Dendritic cell treated with granulocyte-macrophage colony-stimulating factor and Interleukin-4, amounts not matched to agents 40 ng/mL and 50 ng/mL, for 4 days (primary cell): Measurements from ENCODE around the gene ANKFY1.
"Not testable (repeated sequence)": the region's sequence is repeated elsewhere in the genome, so short reads cannot be mapped to it uniquely, and the experiment has no call there.

Experiments
- H3K27ac Mint-ChIP-seq: one replicate; pipeline ENCODE4 v1.8.0; 2022; ENCODE audit warnings: mild to moderate bottlenecking, mixed read lengths
- H3K27me3 Mint-ChIP-seq: one replicate; pipeline ENCODE4 v1.8.0; 2022; ENCODE audit warnings: mild to moderate bottlenecking, mixed read lengths
- H3K36me3 Mint-ChIP-seq: one replicate; pipeline ENCODE4 v1.8.0; 2022; ENCODE audit warnings: low read depth, mixed read lengths
- H3K4me1 Mint-ChIP-seq: one replicate; pipeline ENCODE4 v1.8.0; 2022; ENCODE audit warnings: low read depth, mixed read lengths
- H3K4me3 Mint-ChIP-seq: one replicate; pipeline ENCODE4 v1.8.0; 2022; ENCODE audit warnings: mild to moderate bottlenecking, moderate library complexity, mixed read lengths
- H3K9me3 Mint-ChIP-seq: one replicate; pipeline ENCODE4 v1.8.0; 2022; ENCODE audit warnings: mixed read lengths
- intact Hi-C: fragments of 100-400 bp; cut with micrococcal nuclease; formaldehyde crosslinking; loops from one replicate; pipeline ENCODE4 v1.15.0; 2022

Gene ANKFY1

GRCh38 chr17:4276514-4276913 lies 12.7 kb upstream of the ANKFY1 start:
- no peak overlapping the region for H3K27ac Mint-ChIP-seq
- H3K27me3 Mint-ChIP-seq, result no peaks in the 10 kb centered on the region
- no peaks in the 10 kb centered on the region for H3K9me3 Mint-ChIP-seq
- H3K4me1 Mint-ChIP-seq, result peaks cover 8% of the 10 kb centered on the region
- peaks cover 88% of the 10 kb centered on the region for H3K36me3 Mint-ChIP-seq
- intact Hi-C loops, result no loop called here
- no peak overlapping the region for H3K4me3 Mint-ChIP-seq

- no peaks in the 10 kb centered on the region for H3K27me3 Mint-ChIP-seq
- H3K9me3 Mint-ChIP-seq, result no peaks in the 10 kb centered on the region
- no peak overlapping the region for H3K4me3 Mint-ChIP-seq
- H3K4me1 Mint-ChIP-seq, result peaks cover 8% of the 10 kb centered on the region
- no peak overlapping the region for H3K27ac Mint-ChIP-seq
- intact Hi-C loops, result no loop called here
- H3K36me3 Mint-ChIP-seq, result peaks cover 82% of the 10 kb centered on the region
These were observed 9.2 kb upstream of the ANKFY1 start for GRCh38 chr17:4272972-4273368.

GRCh38 chr17:4272213-4272971 lies 8.6 kb upstream of the ANKFY1 start:
- Mint-ChIP-seq H3K27ac (no peak overlapping the region), H3K27me3 (no peaks in the 10 kb centered on the region), H3K4me1 (peaks cover 8% of the 10 kb centered on the region), H3K9me3 (no peaks in the 10 kb centered on the region), H3K4me3 (no peak overlapping the region), H3K36me3 (peaks cover 82% of the 10 kb centered on the region)
- intact Hi-C loops, result no loop called here

GRCh38 chr17:4270736-4271135 lies 7.0 kb upstream of the ANKFY1 start:
- Mint-ChIP-seq H3K27me3 (no peaks in the 10 kb centered on the region), H3K36me3 (peaks cover 69% of the 10 kb centered on the region), H3K27ac (no peak overlapping the region), H3K9me3 (no peaks in the 10 kb centered on the region), H3K4me3 (no peak overlapping the region), H3K4me1 (no peaks in the 10 kb centered on the region)
- intact Hi-C loops, result no loop called here

DNA sequence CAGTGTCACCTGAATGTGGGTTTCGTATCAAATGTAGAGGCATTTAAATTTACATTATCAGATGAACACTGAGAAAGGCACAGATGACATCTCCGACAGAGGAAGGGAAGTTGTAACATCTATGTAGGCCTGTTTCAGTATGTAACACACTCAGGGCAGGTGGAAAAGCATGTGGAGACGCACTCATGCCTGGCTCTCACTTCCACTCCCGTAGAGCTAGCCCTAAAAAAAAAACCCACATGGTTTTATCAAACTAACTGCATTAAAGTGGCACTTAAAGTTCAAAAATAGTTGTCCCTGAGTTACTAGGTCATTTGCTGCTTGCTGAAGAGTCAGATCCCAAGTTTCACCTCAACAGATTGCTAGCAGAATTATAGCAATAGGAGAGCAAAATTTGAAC lies 6.1 kb upstream of the ANKFY1 start:
- no peaks in the 10 kb centered on the region for H3K9me3 Mint-ChIP-seq
- H3K27me3 Mint-ChIP-seq, result no peaks in the 10 kb centered on the region
- H3K36me3 Mint-ChIP-seq, result peaks cover 63% of the 10 kb centered on the region
- intact Hi-C loops, result no loop called here
- no peaks in the 10 kb centered on the region for H3K4me1 Mint-ChIP-seq
- no peak overlapping the region for H3K27ac Mint-ChIP-seq
- H3K4me3 Mint-ChIP-seq, result no peak overlapping the region

DNA sequence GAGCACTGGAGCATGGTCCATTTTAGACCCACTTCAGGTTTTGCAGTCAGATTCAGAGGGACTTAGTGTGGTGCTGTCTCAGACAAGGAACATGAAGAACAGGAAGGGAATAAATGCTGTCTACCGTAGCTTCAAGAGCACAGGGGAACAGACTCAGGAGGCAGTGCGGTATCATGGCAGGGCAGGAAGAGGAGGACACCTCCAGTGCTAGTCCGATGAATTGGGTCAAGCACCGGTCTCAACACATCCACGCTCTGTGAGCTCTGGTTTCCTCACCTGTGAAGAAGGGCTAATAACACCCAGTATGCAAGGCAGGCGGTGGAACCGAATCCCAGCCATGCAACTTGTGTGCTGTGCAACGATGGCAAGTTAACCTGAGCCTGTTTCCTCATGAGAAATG lies 3.6 kb upstream of the ANKFY1 start:
- no peaks in the 10 kb centered on the region for H3K9me3 Mint-ChIP-seq
- intact Hi-C loops, result no loop called here
- no peak overlapping the region for H3K27ac Mint-ChIP-seq
- H3K4me3 Mint-ChIP-seq, result no peak overlapping the region
- peaks cover 16% of the 10 kb centered on the region for H3K4me1 Mint-ChIP-seq
- H3K36me3 Mint-ChIP-seq, result peaks cover 51% of the 10 kb centered on the region
- no peaks in the 10 kb centered on the region for H3K27me3 Mint-ChIP-seq

DNA sequence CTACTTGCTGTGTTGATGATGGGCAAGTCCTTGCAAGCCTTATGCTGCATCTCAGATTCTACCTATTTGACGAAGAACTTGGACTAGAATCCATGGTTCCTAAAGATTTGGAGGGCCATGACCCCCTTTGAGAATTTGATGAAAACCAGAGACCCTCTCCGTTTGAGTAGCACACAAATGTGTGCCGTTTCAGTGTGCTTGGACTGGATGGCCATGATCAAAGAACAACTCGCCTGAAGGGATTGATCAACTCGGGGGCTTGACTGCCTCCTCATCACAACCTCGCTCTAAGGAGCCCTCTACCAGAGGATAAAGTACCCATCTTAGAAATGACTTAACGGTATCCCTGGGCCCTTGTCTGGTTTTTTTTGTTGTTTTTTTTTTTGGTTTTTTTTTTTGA lies 2.8 kb upstream of the ANKFY1 start:
- Mint-ChIP-seq H3K9me3 (no peaks in the 10 kb centered on the region), H3K4me3 (no peak overlapping the region), H3K27ac (no peak overlapping the region), H3K27me3 (no peaks in the 10 kb centered on the region), H3K36me3 (peaks cover 51% of the 10 kb centered on the region), H3K4me1 (peaks cover 24% of the 10 kb centered on the region)
- intact Hi-C loops, result no loop called here

DNA sequence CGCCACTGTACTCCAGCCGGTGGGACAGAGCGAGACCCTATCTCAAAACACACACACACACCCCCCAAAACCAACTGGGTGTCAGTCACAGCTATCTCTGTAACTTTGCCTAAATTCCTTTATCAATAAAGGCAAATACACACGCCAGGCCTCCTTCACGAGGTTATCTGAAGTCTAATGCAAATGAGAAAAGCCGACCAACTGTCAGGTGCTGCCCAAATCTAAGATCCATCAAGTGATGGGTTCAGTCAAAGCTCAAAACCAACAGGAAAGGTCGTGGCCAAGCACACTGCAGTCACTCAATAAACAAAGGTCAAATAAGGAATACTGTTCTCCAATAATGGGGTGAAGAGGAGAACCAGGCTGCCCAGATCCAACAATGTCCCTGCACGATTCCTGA lies 1.1 kb downstream of the ANKFY1 start:
- Mint-ChIP-seq H3K36me3 (peaks cover 42% of the 10 kb centered on the region), H3K27ac (peak overlapping the region; percentile 84), H3K4me3 (peak overlapping the region; percentile 83), H3K9me3 (peaks cover 10% of the 10 kb centered on the region), H3K27me3 (no peaks in the 10 kb centered on the region), H3K4me1 (peaks cover 31% of the 10 kb centered on the region)
- intact Hi-C loops, result loop anchor here (5.0 kb wide), 1 partner anchor 105 kb away; the partner anchor contains the start of gene UBE2G1

DNA sequence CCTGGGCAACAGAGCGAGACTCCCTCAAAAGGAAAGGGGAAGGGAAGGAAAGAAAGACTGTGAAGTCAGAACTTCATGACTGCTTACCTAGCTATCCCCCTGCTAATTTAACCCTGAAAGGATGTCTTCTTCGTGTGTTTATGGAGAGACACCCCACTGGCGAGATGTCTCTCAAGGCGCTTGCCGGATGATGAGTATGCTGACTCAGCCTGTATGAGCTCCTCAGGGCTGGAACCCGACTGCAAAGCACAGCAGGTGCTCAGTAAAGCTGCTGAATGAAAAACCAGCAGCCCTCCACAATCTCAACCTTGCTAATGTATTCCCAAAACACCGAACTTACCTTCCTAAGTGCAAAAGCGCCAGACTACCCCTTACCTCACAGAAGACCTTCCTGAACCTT lies 2.3 kb downstream of the ANKFY1 start:
- intact Hi-C loops, result loop anchor here (5.0 kb wide), 1 partner anchor 106 kb away; the partner anchor contains the start of gene UBE2G1
- Mint-ChIP-seq H3K4me3 (no peak overlapping the region), H3K27ac (no peak overlapping the region), H3K36me3 (peaks cover 41% of the 10 kb centered on the region), H3K27me3 (no peaks in the 10 kb centered on the region), H3K9me3 (peaks cover 10% of the 10 kb centered on the region), H3K4me1 (peaks cover 41% of the 10 kb centered on the region)

DNA sequence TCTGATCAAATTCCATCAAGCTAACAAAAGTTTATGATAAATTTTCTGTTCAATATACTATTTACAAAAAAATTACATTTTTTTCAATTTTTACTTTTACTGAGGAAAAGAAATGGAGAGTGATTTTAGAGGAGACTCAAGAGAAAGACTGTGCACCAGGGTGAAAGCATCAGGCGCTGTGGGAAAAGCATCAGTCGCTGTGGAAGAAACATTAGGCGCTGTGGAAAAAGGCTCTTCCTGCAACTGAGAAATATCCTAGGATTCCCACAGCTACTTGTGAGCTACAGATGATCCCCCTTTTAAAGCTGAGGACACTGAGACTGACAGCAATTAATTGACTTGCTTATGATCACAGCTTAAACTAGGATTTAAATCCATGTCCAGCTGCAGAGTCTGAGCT lies 4.9 kb downstream of the ANKFY1 start:
- Mint-ChIP-seq H3K4me1 (peaks cover 42% of the 10 kb centered on the region), H3K36me3 (peaks cover 50% of the 10 kb centered on the region), H3K9me3 (peaks cover 10% of the 10 kb centered on the region), H3K27me3 (no peaks in the 10 kb centered on the region), H3K27ac (no peak overlapping the region), H3K4me3 (no peak overlapping the region)
- intact Hi-C loops, result no loop called here

DNA sequence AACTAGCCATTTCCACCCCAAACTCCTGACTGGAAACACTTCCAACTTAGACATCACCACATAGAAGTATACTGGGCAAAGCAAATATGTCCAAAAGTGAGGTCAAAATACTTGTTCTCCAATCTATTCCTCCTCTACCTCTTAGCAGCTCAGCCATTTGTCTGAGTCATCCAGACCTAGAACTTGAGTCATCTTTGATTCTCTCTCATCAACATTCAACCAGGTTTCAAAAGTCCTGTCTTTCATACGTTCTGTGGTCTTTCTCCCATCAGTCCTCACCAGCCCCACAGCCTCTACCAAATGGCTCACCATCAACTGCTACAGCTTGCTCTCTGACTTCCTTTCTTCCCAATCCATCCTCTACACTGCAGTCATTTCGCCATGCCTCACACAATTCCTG lies 6.8 kb downstream of the ANKFY1 start:
- intact Hi-C loops, result no loop called here
- Mint-ChIP-seq H3K4me3 (no peak overlapping the region), H3K36me3 (peaks cover 43% of the 10 kb centered on the region), H3K27ac (no peak overlapping the region), H3K9me3 (peaks cover 10% of the 10 kb centered on the region), H3K4me1 (peaks cover 35% of the 10 kb centered on the region), H3K27me3 (no peaks in the 10 kb centered on the region)

- Mint-ChIP-seq H3K36me3 (peaks cover 32% of the 10 kb centered on the region), H3K4me1 (peaks cover 28% of the 10 kb centered on the region)
- H3K9me3 Mint-ChIP-seq, H3K27ac Mint-ChIP-seq, H3K4me3 Mint-ChIP-seq, intact Hi-C loops, H3K27me3 Mint-ChIP-seq: not testable (repeated sequence)
These were observed 8.5 kb downstream of the ANKFY1 start for GRCh38 chr17:4255271-4255670.

DNA sequence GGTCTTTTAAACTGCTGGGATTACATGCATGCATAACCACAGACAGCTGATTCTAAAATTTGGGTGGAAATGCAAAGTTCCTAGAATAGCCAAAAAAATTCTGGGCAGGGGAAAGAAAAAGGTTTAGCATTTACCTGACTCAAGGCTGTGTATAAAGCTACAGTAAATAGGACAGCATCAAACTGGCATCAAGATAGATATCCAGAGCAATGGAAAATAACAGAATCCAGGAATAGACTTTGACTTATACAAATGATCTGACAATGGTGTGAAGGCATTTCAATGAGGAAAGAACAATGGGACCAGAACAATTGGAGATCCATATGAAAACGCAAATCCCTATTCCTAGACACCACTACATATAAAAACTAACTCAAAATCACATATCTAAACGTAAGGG lies 12.9 kb downstream of the ANKFY1 start:
- no peak overlapping the region for H3K4me3 Mint-ChIP-seq
- H3K27me3 Mint-ChIP-seq, result no peaks in the 10 kb centered on the region
- H3K36me3 Mint-ChIP-seq, result peaks cover 27% of the 10 kb centered on the region
- no peaks in the 10 kb centered on the region for H3K9me3 Mint-ChIP-seq
- H3K27ac Mint-ChIP-seq, result no peak overlapping the region
- peaks cover 20% of the 10 kb centered on the region for H3K4me1 Mint-ChIP-seq
- intact Hi-C loops, result no loop called here

DNA sequence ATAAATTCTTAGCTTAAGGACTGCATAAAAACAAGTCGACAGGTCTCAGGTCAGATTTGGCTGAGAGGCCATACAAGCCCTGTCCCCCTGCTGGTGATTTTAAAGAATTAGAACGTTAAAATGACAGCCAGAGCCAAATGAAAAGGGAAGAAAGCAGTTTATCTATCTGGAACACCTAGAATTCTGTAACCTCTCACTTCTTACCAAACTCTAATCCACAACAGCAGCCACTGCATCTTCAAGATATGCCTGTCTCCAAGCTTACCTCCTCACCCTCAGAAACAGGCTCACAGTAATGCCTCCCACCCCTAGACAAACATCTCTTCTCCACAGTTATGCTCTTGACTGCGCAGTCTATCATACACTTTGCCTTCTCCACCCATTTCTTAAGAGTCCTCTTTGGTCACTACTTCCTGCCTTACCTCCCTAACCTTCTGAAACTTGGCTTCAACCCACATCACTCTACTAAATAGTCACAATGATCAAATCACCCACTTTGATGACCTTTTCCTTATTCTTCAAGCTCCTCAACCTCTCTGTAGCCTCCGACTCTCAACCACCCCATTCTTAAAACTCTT lies 14.2 kb downstream of the ANKFY1 start:
- intact Hi-C loops, result no loop called here
- peak overlapping the region; percentile 4 for H3K27ac Mint-ChIP-seq
- peaks cover 15% of the 10 kb centered on the region for H3K4me1 Mint-ChIP-seq
- no peaks in the 10 kb centered on the region for H3K27me3 Mint-ChIP-seq
- H3K4me3 Mint-ChIP-seq, result no peak overlapping the region
- H3K36me3 Mint-ChIP-seq, result peaks cover 34% of the 10 kb centered on the region
- no peaks in the 10 kb centered on the region for H3K9me3 Mint-ChIP-seq
